GM12873 (cell line): Measurements from ENCODE around the gene IFITM5.
A peak's percentile ranks its signal among the peaks of the same experiment; 100 is the strongest.

ENCODE experiments used
- TF ChIP-seq, protein P1 (sequence below): IDR thresholded peaks from 2 replicates; pipeline ENCODE4 v1.5.1; 2012; ENCODE audit warnings: low read depth, mild to moderate bottlenecking, moderate library complexity, low read length, control low read depth; ENCODE audit not compliant: insufficient read depth; ENCODE audit errors: missing control alignments

IFITM5 gene

DNA sequence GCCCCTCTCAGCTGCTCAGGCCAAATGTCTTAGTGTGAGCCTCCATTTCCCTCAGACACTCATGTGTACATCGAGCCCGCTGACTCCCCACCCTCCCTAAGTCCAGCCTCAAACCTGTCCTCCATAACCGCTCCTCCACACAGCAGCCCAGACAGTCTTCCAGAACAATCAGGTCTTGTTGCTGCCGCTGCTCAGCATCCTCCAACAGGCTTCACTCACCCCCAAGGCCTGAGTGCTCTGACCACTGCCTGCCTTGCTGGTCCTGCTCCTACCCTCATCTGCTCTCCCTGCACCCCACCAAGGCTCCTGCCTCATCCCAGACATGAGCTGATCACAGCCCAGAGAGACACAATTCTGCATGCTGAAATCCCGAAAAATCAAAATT lies 45.4 kb downstream of the IFITM5 start:
- TF ChIP-seq, protein P1, sequence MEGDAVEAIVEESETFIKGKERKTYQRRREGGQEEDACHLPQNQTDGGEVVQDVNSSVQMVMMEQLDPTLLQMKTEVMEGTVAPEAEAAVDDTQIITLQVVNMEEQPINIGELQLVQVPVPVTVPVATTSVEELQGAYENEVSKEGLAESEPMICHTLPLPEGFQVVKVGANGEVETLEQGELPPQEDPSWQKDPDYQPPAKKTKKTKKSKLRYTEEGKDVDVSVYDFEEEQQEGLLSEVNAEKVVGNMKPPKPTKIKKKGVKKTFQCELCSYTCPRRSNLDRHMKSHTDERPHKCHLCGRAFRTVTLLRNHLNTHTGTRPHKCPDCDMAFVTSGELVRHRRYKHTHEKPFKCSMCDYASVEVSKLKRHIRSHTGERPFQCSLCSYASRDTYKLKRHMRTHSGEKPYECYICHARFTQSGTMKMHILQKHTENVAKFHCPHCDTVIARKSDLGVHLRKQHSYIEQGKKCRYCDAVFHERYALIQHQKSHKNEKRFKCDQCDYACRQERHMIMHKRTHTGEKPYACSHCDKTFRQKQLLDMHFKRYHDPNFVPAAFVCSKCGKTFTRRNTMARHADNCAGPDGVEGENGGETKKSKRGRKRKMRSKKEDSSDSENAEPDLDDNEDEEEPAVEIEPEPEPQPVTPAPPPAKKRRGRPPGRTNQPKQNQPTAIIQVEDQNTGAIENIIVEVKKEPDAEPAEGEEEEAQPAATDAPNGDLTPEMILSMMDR = no peak

DNA sequence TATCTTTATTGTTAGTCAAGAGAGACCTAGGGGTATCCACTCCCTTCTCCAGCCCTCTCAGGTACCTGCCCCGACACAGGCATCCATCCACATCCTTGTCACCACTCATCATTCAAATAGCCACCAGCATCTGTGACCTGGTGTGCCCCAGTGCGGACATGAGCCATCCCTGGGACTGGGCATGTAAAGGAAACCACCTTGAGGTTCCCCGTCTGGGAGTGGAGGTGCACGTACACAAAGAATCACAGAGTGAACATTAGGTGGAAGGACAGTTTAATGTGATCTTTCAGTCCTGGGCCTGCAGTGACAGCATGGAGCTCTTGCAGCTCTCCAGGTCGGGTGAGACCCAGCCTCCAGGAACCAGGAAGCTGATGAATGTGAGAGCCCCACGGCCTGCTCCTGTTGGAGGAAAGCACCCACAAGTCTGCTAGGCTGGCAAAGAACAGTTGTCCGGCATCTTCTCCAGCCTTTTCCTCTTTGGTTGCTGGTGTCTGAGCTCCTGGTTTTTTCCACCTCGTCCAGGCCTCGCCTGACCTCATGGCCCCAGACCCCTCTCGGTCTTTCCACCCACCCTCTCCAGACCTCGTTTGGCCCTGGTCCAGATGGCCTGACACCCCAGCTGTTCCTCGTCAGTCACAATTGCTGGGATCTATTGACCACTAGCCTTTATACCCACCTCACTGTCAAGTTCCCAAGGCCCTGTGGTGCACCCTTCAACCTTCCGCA lies 46.0 kb downstream of the IFITM5 start:
- TF ChIP-seq, protein P1 = no peak

- TF ChIP-seq, protein P1 = no peak
Observed at GRCh38 chr11:252666-253065, 46.7 kb downstream of the IFITM5 start.

- TF ChIP-seq, protein P1 = no peak
Observed at GRCh38 chr11:251550-251949, 47.8 kb downstream of the IFITM5 start.

GRCh38 chr11:250740-251299 lies 48.5 kb downstream of the IFITM5 start:
- TF ChIP-seq, protein P1 = peak; percentile 83

GRCh38 chr11:250274-250673 lies 49.1 kb downstream of the IFITM5 start:
- TF ChIP-seq, protein P1 = no peak

DNA sequence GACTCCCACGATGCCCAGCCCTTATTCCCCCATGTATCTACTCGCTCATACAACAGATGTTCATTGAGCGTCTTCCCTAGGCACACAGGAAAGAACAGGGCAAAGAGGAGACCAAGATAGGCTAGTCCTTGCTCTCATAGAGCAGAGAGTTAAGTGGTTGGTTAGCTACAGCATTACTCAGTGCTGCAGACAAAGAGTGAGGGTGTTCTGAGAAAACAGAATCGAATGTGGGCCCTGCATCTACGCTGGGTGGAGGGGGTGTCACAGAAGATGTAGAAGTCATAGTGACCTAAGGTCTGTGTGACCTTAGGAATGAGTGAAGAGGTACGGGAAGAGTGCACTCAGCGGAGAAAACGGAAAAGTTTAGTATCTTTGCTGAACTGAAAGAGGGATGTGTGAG lies 50.3 kb downstream of the IFITM5 start:
- TF ChIP-seq, protein P1 = no peak
